ENCODE measurements around the gene ORAI2.
"Not testable (repeated sequence)": the region's sequence is repeated elsewhere in the genome, so short reads cannot be mapped to it uniquely, and the experiment has no call there.

ORAI2 gene

DNA sequence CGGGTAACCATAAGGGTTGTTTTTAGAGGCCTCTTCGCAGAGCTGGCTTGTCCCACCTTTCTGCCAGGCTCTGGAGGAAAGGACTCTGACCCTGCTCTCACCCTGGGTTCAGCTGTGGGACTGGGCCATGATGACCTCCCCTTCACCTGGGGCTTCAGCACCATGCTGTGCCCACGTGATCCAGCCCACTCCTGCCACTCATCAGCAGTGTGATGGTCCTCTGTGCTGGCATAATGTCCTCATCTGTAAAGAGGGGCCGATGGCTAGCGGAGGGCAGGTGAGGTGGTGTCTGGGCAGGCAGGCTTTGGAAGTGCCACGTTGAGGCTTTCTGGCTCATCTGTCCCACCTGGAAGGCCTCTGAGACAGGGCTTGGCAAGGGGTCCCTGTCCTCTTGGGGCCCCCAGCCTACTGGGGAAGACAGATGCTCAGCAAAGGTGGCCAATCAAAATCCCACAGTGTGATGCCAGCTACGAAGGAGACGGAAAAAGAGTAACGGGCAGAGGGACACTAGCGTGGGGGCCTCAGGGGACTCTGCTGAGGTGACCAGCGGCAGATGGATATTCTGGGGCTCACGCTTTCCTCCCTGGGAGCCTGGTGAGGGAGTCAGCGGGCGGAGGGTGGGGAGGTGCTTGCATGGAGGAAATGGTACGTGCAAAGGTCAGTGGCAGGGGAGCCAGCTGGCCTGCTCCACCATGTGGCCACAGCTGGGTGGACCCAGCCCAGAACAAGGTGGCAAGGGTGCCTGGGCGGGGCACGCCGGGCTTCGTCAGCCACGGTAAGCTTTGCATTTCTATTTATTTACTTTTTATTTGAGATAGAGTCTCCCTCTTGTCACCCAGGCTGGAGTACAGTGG, 36.8 kb downstream of the ORAI2 start:
- no peak for DNase-seq (ENCODE audit: low read depth)

GRCh38 chr7:102471791-102472125, 38.4 kb downstream of the ORAI2 start:
- no peak for DNase-seq (ENCODE audit: low read depth)

DNA sequence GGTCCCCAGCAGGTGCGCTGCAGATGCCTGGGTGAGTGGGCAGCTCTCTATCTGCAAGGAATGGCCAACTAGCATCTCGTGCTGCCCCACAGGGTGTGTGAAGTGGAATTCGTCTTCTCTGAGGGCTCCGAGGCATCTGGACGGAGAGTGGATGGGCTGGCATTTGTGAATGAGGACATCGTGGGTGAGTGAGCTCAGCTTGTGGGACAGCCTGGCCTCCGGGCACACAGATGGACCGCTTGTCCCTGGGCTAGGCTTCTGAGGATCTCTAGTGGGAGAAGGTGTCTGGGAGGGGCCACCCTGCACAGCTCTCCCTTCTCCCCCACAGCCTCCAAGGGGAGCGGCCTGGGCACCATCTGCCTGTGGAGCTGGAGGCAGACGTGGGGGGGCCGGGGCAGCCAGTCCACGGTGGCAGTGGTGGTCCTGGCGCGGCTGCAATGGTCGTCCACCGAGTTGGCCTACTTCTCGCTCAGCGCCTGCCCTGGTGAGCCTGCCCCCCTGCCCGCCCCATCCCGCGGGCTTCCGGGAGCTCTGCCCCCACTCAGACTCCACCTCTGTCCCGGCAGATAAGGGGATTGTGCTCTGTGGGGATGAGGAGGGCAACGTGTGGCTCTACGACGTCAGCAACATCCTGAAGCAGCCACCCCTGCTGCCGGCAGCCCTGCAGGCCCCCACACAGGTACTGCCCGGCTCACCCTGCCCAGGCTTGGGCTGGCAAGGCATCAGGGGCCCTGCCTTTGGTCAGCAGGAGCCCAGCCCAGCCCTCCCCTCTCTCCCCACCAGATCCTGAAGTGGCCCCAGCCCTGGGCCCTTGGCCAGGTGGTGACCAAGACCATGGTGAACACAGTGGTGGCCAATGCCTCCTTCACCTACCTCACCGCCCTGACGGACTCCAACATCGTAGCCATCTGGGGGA, 39.0 kb downstream of the ORAI2 start:
- no peak for DNase-seq (ENCODE audit: low read depth)

DNA sequence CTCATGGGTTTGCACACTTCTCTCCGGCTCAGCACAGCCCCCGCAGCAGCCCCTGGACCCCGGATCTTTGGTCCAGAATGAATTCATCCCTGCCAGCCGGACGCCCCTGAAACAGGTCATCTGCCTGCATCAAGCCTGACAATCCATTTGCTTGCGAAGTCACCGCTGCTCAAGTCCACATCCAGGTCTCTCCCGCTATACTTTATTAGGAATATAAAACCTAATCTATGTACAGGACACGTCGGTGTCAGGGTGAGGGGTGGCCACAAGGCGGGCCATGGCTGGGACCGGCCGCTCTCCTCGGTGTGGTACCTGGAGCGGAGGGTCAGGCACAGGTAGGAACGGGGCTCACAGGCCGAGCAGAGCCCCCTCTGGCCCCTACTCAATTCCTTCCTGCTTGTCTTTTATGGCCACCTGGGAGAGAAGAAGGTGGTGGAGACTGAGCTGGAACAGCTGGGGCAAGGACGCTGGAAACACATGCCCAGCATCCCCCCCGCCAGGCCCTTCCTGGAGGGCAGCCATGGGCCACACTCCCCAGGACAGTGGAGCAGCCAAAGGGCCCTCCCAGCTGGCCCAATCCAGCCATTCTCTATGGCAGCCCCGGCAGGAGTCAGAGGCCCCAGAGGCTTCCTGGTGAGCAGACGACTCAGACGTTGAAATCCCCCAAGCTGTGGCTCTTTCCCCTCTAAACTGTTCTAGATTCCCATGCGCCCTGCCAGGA, 40.1 kb downstream of the ORAI2 start:
- DNase-seq (ENCODE audit: low read depth): no peak

GRCh38 chr7:102474116-102474515, 40.7 kb downstream of the ORAI2 start:
- DNase-seq (ENCODE audit: low read depth): not testable (repeated sequence)

DNA sequence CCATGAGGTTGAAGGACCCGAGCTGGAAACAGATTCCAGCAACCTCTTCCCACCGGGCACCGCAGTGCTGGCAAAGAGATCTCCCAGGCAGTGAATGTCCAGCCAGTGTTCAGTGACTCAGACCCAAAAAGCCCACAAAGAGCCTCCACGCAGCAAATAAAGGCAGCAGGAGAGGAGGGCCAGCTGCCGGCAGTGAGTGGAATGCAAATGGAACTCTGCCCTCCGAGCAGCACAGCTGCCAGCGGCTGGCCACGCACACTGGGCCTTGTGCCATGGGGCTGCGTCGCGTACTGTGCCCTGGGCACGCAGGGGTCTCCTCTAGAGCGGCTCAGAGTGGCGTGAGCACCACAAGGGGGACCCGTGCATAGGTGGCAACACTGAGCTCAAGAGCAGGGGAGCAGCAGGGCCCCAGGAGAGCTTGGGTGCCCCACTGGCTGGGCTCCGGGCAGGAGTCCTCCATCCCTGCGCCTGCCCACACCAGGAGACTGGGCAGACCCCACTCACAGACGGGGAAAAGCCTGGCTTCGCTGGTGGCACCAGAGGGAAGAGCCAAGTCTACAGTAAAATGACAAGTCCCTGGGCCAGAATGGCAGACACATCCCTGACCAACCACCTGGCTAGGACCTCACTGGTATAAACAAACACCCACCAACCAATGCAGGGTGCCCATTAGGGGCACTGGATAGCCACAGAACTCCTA, 41.5 kb downstream of the ORAI2 start:
- DNase-seq (ENCODE audit: low read depth): not testable (repeated sequence)

- peak; percentile 61 for DNase-seq (ENCODE audit: low read depth)
These were observed 45.2 kb downstream of the ORAI2 start, which contains the start of gene POLR2J for GRCh38 chr7:102478314-102479208. Gene POLR2J, minus strand, starts transcription at chr7:102478922. Its CDS starts 62 bp downstream, at chr7:102478860.

- DNase-seq (ENCODE audit: low read depth): not testable (repeated sequence)
These were observed 45.8 kb downstream of the ORAI2 start for GRCh38 chr7:102479209-102479584.

- DNase-seq (ENCODE audit: low read depth): not testable (repeated sequence)
These were observed 46.7 kb downstream of the ORAI2 start for GRCh38 chr7:102479982-102480637.

GRCh38 chr7:102481962-102482361, 48.6 kb downstream of the ORAI2 start:
- not testable (repeated sequence) for DNase-seq (ENCODE audit: low read depth)

- not testable (repeated sequence) for DNase-seq (ENCODE audit: low read depth)
These were observed 50.9 kb downstream of the ORAI2 start for GRCh38 chr7:102484317-102484716.

DNA sequence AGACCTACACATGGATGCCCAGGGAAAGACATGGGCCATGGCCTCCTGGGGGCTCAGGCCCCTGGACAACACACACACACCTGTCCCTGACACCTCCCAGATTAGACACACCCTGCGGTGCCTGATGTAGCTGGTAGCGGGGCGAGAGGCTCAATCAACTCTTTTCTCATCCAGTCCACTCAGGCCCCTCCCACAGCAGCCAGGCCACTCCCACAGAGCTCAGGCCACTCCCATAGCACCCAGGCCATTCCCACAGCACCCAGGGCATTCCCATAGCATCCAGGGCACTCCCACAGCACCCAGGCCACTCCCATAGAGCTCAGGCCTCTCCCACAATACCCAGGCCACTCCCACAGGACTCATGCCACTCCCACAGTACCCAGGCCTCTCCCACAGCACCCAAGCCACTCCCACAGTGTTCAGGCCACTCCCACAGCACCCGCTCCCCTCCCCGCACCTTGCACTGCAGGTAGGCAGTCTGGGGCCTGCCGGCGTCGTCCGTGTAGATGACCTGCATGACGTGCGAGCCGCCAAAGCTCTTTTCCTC, 57.2 kb downstream of the ORAI2 start:
- DNase-seq (ENCODE audit: low read depth): not testable (repeated sequence)

- DNase-seq (ENCODE audit: low read depth): not testable (repeated sequence)
These were observed 60.0 kb downstream of the ORAI2 start for GRCh38 chr7:102493220-102493935.

- not testable (repeated sequence) for DNase-seq (ENCODE audit: low read depth)
These were observed 60.7 kb downstream of the ORAI2 start for GRCh38 chr7:102494026-102494425.

DNA sequence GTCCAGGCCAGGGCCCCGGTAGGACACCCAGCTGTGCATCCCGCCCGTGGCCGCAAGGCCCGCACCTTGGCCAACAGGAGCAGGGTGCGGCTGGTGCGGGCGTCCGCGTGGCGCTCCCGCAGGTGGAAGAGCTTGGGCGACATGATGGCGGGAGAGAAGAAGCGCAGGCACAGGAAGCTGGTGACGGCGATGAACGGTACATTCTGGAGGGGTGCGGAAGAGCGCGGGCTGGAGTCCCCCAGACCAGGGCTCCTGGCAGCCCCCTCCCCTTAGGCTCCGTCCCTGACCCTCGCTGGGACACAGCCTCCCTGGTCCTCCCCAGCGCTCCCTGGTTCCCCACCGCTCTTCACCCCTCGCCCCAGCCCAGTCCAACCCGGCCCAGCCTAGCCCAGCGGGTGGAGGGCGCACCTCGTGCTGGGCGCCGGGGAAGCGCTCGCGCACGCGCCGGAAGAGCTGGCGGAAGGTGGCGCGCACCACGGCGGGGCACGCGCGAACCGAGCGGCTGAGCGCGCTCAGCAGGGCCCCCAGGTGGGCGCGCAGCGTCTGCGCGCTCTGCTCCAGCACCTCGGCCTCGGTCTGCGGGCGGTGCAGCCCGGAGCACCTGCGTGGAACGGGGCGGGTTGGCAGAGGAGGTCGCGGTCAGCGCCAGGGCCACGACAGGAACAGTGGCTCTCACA, 61.2 kb downstream of the ORAI2 start:
- DNase-seq (ENCODE audit: low read depth): not testable (repeated sequence)

GRCh38 chr7:102496861-102497260, 63.5 kb downstream of the ORAI2 start:
- DNase-seq (ENCODE audit: low read depth): not testable (repeated sequence)

DNA sequence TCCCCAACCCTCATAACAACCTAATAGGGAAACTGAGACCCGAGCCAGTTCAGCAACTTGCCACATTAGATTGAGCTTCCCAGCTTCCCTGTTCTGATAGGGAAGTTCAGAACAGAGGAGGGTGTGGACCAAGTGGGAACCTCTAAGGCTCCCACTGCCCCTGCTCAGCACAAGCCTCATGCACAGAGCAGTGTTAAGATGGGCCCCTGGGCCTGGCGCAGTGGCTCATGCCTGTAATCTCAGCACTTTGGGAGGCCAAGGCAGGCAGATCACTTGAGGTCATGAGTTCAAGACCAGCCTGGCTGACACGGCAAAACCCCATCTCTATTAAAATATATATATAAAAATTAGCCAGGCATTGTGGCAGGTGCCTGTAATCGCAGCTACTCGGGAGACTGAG, 63.9 kb downstream of the ORAI2 start:
- not testable (repeated sequence) for DNase-seq (ENCODE audit: low read depth)

GRCh38 chr7:102498321-102498720, 64.9 kb downstream of the ORAI2 start:
- DNase-seq (ENCODE audit: low read depth): not testable (repeated sequence)

All from iris pigment epithelial cell (primary cell).